ENCODE measurements around the gene ENPP3.

GRCh38 chr6:131733376-131734016 is 96.4 kb downstream of the ENPP3 start:
- TF ChIP-seq CTCF (IDR thresholded peaks at IDR 0.05): no peak
- TF ChIP-seq POLR2A (IDR thresholded peaks at IDR 0.05): no peak
- TF ChIP-seq EP300 (IDR thresholded peaks at IDR 0.05): no peak

Measured in sigmoid colon (tissue), 4 donors.